HFFc6 (cell line): ENCODE results near the gene KLHL15. TPM values are rescaled to one million over a fixed set of nuclear protein-coding genes. Genes with fewer than 3 reads are reported as not detected.

Source experiments
- DNase-seq: peaks from one replicate; pipeline ENCODE4 v3.0.0-alpha.2; 2018
- H3K27ac Mint-ChIP-seq: 2 replicates; pipeline ENCODE4 v1.8.0; 2020; ENCODE audit warnings: mild to moderate bottlenecking, mixed read lengths
- H3K27me3 Mint-ChIP-seq: 2 replicates; pipeline ENCODE4 v1.8.0; 2021; ENCODE audit warnings: mild to moderate bottlenecking, moderate library complexity, mixed read lengths; ENCODE audit not compliant: insufficient read depth
- H3K36me3 Mint-ChIP-seq: 2 replicates; pipeline ENCODE4 v1.8.0; 2021; ENCODE audit warnings: low read depth, mixed read lengths
- H3K4me1 Mint-ChIP-seq: 2 replicates; pipeline ENCODE4 v1.8.0; 2020; ENCODE audit warnings: low read depth, mixed read lengths
- H3K4me3 Mint-ChIP-seq: 2 replicates; pipeline ENCODE4 v1.8.0; 2020; ENCODE audit warnings: mild to moderate bottlenecking, moderate library complexity, mixed read lengths
- H3K9me3 Mint-ChIP-seq: 2 replicates; pipeline ENCODE4 v1.8.0; 2020; ENCODE audit warnings: mild to moderate bottlenecking, mixed read lengths
- total RNA-seq, 6 experiments: library from RNA; stranded (reverse); fragmentation: NEBNext Ultra II Directional; extraction: Animal tissue kit (Norgen Biotek cat#: 25700); gene quantifications; 2 replicates in 1 of 6; 3 replicates in 5 of 6; pipeline ENCODE4 v1.2.3, GENCODE V29; 2021
- TF ChIP-seq, protein P1 (sequence below): fragments of 200-600 bp; sonication (generic); IDR thresholded peaks from 2 replicates; pipeline ENCODE4 v1.5.0; 2021; ENCODE audit warnings: antibody characterized with exemption, mild to moderate bottlenecking

The KLHL15 gene
- total RNA-seq, 6 experiments from 2014 or later = 6.6 to 9.0 (median 7.8) TPM

DNA sequence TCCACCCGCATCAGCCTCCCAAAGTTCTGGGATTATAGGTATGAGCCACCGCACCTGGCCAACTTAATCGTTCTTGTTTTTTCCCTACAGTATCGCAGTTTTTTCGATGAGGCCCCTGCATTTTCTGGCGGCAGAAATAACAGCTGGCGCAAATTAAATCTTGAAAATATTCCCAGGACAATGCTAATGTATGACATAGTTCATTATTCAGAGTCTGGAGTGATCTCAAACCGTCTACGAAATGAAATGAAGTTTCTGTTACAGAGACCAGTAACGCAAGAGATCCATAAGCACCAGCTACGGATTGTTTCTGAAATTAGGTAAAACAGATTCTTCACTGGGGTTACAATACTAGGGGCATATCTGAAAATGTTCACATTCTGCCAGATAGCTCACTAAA, 91.9 kb downstream of the KLHL15 start:
- H3K9me3 Mint-ChIP-seq = no peaks in the 10 kb centered on the region
- H3K4me1 Mint-ChIP-seq = peaks cover 6% of the 10 kb centered on the region
- TF ChIP-seq, protein P1, sequence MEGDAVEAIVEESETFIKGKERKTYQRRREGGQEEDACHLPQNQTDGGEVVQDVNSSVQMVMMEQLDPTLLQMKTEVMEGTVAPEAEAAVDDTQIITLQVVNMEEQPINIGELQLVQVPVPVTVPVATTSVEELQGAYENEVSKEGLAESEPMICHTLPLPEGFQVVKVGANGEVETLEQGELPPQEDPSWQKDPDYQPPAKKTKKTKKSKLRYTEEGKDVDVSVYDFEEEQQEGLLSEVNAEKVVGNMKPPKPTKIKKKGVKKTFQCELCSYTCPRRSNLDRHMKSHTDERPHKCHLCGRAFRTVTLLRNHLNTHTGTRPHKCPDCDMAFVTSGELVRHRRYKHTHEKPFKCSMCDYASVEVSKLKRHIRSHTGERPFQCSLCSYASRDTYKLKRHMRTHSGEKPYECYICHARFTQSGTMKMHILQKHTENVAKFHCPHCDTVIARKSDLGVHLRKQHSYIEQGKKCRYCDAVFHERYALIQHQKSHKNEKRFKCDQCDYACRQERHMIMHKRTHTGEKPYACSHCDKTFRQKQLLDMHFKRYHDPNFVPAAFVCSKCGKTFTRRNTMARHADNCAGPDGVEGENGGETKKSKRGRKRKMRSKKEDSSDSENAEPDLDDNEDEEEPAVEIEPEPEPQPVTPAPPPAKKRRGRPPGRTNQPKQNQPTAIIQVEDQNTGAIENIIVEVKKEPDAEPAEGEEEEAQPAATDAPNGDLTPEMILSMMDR = no peak
- no peak overlapping the region for H3K27ac Mint-ChIP-seq
- H3K27me3 Mint-ChIP-seq = no peaks in the 10 kb centered on the region
- no peaks in the 10 kb centered on the region for H3K36me3 Mint-ChIP-seq
- no peak overlapping the region for H3K4me3 Mint-ChIP-seq
- no peak for DNase-seq

Other genes with a start within 250 kb of the KLHL15 start
- gene SAT1, start 244.0 kb downstream of the KLHL15 start, total RNA-seq = 10 to 100 TPM; 65.4 to 79.0 (median 75.3) TPM
- gene APOO, start 119.2 kb downstream of the KLHL15 start, total RNA-seq = 10 to 100 TPM; 20.8 to 28.1 (median 23.3) TPM
- gene CXorf58, start 119.2 kb downstream of the KLHL15 start, total RNA-seq = not detected
- gene EIF2S3, start 27.8 kb upstream of the KLHL15 start, total RNA-seq = 100 to 1,000 TPM; 137 to 153 (median 145) TPM
- 10 to 100 TPM; 28.1 to 34.0 (median 32.9) TPM for gene ZFX, start 122.5 kb upstream of the KLHL15 start, total RNA-seq